HG02763 (cell line): ENCODE measurements around the gene KCNQ1.

Source experiments
- ATAC-seq: cut with Tn5 transposase; IDR thresholded peaks from one replicate; pipeline ENCODE4 v1.9.1; 2021; ENCODE audit warnings: mild to moderate bottlenecking, moderate library complexity; ENCODE audit not compliant: unreplicated experiment

The KCNQ1 gene

DNA sequence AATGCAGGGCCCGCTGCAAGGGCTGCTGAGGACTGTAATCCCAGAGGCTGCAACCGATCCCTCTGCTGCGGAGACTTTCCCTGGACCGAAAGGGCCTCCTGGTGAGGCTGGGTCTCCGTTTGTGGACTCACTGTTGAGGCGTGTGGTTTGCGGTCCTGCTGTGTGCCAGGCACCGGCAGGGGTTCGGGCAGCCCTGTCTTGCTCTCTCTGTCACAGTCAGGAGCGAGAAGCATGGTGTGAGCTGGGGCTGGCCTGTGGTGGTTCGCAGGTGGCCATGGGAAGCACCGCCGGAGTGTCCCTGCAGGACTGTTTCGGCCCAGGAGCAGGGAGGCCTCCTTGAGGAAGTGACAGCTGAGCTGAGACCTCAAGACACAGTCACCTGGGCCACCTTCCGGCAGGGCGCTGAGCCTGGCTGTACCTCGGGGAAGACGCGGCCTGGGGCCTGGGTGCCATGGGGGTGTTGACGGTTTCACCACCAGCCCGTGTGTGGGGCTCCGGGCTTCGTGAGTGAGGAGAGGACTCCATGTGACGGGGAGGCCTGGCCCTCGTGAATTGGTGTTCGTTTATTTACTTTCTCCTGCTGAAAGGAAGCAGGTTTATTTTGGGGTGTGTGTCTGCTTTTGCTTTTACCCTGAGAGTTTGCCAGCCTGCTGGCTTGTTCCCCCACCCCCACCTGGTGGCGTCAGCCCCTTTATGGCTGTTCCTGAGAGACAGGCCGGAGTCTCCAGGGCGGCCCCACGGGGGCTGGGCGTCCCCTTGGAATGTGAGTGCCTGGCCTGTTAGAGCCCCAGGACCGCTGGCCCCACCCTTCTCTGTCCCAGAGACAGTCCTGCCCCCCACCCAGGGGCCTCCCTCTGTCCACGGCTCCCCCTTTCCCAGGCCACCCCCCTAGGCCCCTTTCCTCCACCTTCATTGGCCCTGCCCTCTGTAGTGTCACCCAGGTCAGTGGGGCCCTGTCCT is 132.5 kb downstream of the KCNQ1 start:
- no peak for ATAC-seq

DNA sequence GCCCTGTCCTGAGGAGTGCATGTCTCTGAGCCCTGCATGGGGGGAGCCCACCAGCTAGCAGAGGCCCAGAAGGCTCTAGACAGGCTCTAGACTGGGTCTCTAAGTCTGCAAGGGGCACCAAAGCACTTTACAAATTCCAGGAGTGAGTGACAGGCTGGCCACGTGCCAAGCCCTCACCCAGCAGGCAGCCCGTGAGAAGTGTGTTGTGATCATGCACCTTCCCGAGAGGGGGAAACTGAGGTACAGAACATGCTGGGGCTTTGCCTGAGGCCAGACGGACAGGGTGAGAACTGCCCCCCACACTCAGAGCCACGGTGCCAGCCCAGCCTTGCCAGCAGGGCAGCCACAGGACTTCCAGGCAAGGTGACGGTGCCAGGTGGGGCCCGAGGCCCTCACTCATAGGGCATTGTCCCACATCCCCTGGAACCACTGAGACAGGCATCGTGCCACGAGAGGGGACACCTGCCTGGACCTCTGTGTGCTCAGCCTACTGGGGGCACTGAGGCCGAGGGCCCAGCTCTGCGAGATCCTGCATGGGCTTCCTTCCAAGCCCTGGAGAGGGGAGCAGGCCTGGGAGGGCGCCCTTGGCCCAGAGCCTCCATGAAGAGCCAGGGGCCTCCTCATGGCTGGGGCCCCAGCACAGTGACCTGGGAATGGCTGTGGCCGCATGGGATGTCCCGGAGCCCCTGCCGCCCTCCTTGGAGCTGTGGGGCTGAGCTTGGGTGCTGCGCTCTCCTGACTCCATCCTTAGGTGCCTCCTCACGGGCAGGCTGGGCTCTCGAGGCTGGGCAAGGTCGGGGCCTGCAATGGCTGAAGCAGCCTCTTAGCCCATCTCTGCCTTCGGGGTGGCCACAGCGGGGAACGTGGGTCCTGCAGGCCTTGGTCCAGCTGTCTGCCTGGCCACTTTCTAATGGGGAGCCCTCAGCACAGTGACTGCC is 133.5 kb downstream of the KCNQ1 start:
- ATAC-seq, result no peak

DNA sequence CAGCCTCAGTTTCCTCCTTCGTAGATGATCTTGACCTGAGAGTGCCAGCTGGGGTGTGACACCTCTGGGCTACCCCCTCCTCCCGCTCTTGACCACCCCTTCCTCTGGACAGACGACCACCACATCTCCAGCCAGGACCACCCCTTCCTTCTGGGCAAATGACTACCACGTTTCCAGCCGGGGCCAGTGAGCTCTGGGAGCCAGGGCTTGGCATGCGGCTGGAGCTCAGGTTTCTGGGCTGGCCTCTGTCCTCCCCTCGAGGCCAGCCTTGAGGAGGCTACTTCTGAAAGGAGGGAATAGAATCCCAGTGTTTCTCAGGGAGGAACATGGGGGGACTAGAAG is 134.1 kb downstream of the KCNQ1 start:
- no peak for ATAC-seq

DNA sequence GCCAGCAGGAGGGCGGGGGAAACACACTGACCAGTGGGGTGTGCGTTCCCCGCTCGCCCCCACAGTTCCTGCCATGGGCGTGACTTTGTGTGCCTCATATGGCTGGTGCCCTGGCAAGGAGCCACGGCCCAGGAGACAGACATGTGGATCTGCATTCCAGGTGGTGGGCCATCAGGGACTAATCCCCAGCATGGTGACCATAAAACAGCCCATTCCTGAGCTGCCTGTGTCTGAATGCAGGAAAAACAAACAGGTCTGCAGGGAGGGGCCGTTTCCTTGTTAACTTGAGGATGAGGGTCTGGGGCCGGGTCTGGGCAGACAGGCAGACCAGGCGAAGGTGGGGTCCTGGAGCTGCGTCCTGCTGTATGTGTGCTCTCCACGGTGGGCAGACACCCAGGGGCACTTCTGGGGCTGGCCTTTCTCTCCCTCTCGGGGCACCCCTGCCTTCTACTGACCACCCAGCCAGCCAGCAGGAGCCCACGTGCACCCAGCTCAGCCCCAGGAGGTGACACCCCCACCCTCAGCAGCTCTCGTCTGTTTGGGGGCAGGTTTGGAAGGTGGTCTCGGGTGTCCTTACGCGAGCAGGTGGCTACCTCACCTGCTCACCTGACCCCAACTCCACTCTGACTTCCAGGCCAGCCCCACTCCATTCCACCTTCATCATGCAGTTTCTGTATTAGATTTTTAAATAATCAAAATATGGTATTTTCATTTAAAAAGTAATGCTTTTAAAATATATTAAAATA is 134.7 kb downstream of the KCNQ1 start:
- ATAC-seq, result no peak

DNA sequence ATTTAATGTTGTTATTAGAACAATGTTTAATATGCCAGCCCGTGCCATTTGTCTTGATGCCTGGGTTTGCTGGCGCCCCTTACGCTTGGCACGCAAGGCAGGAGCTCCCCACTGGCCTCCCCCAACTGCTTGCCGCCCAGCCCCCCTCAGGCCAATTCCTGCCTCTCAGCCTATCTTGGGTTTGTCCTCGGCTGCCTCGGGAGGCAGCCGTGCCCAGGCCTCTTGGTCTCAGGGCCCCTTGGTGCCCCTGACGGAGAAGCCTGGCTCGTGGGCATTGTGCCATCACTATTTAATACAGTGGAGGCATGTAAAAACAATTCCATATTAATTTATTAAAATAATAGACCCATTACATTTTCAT is 135.2 kb downstream of the KCNQ1 start:
- ATAC-seq, result no peak

DNA sequence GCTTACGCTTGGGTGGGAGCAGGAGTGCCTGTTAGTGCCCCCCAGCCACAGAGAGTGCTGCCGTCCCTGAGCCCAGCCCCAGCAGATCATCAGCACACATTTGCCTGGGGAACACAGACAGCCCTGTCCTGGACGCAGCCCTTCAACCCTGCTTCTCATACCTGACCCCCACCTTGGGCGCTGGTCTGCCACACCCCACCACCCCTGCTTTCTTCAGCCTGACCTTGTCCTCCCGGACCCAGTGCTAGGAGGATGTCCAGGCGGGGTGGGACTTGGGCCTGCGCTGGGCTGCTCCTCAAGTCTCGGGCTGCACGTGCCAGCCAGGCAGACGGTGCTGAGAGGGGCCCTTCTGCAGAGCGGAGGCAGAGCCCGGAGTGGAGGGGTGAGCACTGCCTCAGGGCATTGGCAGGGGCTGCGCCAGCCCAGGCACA is 135.8 kb downstream of the KCNQ1 start:
- no peak for ATAC-seq

DNA sequence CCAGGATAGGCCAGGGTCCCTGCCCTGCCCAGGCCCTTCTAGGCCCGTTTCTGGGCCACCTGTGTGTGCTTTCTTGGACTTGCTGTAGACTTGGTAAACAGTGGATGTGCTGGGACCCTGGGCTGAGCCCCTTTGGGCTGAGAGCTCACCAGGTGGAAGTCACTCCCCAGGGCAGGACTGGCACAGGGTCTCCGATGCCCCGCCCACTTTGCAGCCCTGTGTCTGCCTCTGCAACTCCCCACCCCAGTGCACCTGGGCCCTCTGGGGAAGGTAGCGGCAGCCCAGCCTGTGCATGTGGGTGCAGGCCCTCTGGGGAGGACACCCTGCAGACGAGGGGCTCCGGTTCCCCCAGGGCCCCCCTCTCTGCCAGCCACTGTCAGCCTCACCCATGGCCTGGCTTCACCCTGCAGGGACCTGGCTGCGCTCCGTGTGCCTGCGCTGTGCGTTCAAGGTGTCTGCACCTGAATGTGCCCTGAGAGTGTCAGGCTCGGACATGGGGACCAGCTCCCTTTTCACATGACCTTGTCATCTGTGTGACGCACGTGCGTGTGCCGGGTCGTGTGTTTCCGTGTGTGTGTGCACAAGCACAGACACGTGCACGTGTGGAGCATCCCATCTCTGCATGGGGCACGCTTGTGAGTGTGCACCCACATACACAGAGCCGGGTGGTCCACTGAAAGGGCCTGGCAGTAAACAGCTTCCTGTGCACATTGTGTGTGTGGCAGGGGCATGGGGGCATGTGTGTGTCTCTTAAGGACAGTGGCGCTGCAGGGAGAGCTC is 136.5 kb downstream of the KCNQ1 start:
- ATAC-seq, result no peak

DNA sequence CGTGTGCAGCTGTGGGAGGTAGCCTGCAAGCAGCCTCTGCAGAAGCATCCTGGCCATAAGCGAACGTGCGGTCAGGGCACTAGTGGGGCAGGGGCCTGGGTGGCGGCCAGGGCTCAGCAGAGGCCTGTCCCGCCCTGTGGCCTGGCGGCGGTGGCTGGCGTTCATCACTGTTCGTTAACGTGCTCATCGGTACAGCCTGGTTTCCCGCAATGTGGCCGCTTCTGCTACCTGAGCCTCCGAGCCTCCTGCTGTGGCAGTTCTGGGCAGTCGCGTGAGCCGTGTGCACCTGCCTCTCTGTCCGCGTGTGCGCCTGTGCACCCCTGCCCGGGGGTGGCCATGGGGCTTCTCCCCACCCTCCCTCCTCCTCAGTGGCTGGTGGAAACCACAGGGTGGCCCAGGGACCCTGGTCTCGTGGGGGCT is 137.1 kb downstream of the KCNQ1 start:
- ATAC-seq, result no peak

DNA sequence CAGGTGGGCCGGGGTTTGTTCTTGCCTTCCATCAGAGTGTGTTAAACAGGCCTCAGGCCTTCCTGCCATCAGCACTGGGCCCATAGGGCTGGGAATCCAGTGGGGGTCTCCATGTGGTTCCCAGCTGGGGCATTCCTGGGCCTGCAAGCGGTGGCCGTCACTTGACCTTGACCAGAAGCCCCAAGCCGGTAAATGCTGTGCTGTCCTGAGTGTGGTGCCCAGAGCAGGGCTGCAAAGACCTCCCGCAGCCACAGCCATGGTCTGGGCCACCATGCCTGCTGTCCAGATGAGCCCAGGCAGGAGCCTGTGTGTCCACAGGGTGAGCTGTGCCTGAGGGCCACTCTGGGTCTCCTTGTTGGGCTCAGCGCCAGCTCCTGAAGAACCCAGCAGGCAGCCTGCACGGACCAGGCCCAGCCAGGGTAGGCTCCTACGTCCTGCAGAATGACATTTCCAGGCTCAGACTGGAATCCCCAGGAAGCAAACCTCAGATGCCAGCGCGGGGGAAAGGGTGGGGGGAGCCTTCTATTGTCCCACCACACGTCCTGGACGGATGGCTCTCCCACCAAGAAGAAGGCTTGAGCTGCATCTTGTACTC is 137.6 kb downstream of the KCNQ1 start:
- ATAC-seq, result no peak

DNA sequence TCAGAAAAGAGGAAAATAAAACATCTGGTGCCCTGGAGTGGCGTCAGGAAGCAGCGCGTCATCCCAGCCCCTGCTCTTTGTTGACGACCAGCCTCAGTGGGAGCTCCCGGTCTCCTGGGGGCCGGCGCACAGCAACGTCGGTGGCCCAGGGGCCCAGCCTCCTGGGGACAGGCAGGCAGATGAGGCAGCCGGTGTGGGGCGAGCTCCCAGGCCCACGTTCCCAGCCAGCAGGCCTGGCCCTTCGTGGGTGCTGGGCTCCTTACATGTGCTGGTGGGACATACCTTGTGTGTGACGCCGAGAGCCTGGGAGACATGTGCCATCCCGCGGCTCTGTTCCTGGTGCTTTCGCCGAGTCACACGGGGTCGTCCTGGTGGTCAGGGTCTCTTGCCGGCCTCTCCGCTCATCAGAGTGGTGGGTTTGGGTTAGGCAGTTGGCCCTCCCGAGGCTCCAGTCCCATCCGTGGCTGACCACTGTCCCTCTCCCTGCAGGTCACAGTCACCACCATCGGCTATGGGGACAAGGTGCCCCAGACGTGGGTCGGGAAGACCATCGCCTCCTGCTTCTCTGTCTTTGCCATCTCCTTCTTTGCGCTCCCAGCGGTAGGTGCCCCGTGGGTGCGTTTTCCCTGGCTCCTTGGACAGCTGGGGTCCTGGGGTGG is 138.3 kb downstream of the KCNQ1 start:
- ATAC-seq, result no peak

DNA sequence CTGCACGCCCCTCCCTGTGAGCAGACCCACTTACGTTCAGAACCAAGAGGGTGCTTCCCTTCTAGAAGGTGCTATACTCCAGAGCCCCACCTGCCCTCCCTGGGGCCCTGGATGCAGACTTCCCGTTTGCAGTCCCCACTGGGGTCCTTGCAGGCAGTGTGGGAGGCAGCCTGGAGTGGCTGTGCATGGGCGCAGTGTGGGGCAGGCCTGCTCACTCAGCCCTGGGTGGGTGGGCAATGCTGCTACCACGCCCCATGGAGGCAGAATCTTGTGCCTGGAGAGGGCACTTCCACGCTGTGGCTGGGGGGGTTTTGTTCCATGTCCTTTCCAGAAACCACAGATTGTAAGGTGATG is 138.8 kb downstream of the KCNQ1 start:
- ATAC-seq, result no peak

DNA sequence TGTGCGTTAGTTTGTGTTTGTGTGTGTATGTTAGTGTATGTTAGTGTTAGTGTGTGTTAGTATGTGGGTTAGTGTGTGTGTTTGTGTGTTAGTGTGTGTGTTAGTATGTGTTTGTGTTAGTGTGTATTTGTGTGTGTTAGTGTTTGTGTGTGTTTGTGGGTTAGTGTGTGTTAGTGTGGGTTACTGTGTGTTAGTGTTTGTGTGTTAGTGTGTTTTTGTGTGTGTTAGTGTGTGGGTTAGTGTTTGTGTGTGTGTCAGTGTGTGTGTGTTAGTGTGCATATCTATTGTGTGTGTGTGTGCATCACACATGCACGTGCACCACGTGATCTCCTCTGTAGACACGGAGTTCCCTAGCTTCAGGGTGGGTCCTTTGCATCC is 139.6 kb downstream of the KCNQ1 start:
- no peak for ATAC-seq

DNA sequence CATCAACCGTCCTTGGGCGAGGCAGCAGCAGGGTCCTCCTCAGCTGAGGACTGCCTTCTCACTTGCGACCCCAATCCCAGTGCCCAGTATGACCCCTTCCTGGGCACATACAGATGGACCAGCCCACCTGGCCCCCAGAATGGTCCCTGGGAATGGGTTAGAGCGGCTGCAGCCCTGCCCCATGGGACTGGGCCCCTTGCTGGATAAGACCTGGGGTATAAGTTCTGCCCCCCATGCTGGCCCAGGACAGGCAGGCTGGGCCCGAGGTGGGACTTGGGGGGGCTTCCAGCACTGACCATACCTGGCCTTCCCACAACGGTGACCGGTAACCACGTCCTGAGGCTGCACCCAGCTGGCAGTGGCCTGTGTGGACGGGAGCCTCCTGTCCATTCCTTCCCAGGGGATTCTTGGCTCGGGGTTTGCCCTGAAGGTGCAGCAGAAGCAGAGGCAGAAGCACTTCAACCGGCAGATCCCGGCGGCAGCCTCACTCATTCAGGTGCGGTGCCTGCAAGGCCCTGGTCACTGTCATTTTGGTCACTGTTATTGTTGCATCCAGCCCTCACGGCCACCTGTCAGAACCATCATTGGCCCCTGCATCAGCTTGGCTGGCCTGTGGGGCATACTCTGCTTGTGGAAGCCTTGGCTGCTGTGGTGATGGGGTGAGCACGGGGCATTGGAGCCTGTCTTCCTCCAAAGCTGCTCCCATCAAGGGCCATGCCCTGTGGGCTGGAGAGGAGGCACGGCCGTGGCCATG is 140.2 kb downstream of the KCNQ1 start:
- ATAC-seq, result no peak

DNA sequence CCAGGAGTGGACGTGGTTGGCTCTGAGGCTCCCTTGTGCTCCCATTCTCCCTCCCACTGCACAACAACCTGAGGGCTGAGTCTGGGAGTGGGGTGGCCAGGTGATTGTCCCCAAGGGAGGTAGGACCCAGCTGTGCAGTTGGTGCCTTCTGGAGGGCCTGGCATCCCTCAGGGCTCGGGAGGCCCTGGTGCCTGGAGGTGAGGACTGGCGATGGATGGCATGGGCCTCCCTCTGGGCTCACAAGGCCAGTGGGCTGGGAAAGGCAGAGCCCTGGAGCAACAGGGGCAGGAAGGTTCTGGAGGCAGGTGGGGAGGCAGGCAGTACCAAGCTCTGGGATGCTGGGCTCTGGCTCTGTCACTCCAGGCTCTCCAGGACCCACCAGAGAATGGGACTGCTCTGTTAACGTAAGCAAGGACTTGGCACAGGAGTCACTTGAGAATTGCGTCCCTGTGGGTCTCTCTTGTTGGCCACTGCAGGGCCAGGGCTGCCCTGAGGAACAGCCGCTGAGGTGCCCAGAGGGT is 140.8 kb downstream of the KCNQ1 start:
- no peak for ATAC-seq

DNA sequence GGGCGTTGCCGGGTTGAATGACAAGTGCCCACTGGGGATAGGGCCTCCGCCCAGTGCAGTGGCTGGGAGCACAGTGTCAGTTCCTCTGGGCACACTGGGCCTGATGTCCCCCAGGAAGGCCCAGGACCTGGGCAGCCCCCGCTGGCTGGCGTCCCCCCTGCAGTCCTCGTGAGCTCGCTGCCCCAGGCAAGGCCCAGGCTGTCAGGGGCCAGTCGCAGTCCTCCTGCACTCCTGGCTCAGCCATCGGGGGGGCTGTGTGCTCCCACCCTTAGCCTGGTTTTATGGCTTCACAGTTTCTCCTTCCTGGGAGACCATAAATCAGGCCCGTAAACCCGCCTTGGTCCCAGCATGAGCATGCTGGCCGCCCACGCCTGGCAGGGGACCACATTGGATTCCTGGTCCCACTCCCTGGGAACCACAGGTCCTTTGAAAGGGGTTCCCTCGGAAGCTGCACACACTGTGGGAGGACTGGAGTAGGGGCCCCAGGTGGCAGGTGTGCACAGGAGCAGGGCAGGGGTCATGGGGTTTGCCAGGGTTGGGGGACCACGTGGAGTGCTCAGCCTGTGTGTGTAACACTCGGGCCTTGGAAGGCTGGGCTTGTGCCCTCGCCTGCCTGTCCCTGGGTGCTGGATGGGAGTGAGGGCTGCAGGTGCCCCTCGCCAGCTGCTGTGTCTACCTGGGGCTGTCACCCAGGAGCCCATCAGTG is 141.4 kb downstream of the KCNQ1 start:
- no peak for ATAC-seq

DNA sequence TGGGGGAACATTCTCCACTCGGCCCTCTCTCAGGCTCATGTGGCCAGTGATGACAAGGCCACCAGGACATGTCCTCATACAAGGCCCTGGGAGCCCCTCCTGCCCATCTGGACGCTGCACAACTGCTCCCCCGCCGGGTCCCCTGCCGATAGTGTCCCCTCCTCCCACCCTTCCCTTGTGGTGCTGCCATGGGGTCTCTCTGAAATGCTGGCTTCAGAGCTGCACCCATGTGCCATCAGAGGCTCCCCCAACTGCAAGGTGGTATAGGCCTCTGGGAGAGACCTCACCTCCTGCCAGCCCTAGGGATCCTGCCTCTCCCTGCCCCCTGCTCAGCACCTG is 142.0 kb downstream of the KCNQ1 start:
- no peak for ATAC-seq

DNA sequence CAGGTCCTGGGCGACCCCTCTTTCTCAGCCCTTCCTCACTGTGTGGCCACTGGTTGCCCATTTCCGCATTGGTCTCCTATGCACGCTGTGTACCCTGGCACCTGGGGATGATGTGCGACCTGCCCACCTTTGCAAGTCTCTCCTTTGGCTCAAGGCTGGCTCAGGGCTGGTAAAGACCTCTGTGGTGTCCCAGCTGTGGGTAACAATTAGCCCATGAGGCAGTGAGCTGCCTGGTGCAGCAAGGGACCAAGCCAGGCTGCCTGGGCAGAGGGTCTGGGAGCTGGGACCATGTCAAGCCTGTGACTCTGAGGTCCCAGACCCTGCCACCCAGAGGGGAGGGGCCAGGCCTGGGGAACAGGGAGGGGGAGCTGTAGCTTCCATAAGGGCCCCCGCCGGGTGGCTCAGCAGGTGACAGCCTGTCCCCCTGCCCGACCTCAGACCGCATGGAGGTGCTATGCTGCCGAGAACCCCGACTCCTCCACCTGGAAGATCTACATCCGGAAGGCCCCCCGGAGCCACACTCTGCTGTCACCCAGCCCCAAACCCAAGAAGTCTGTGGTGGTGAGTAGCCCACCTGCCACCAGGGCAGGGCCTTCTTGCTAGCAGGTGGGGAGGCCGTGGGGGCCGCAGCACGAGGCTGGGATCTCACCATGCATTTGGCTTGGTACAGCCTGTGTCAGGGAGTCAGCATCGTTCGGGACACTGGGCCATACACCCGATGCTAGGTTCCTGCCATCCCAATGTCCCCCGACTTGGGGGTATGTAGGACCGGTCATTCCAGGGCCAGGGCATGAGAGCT is 142.5 kb downstream of the KCNQ1 start:
- ATAC-seq, result no peak
